Chondrocyte (in vitro differentiated cells): ENCODE measurements around the gene TBC1D4. TPM values are rescaled to one million over a fixed set of nuclear protein-coding genes. Genes with fewer than 3 reads are reported as not detected.

Experiments used
- DNase-seq: peaks from one replicate; pipeline ENCODE4 v3.0.0; 2021; ENCODE audit warnings: mixed read lengths, low spot score
- H3K27ac Mint-ChIP-seq: one replicate; pipeline ENCODE4 v1.8.0; 2021; ENCODE audit warnings: mild to moderate bottlenecking, moderate library complexity, mixed read lengths; ENCODE audit not compliant: unreplicated experiment
- H3K27me3 Mint-ChIP-seq: 2 replicates; pipeline ENCODE4 v1.8.0; 2021; ENCODE audit warnings: low read depth, mixed read lengths
- H3K36me3 Mint-ChIP-seq: 2 replicates; pipeline ENCODE4 v1.8.0; 2021; ENCODE audit warnings: low read depth, mixed read lengths
- H3K4me1 Mint-ChIP-seq: 2 replicates; pipeline ENCODE4 v1.8.0; 2021; ENCODE audit warnings: low read depth, mild to moderate bottlenecking, mixed read lengths
- H3K4me3 Mint-ChIP-seq: one replicate; pipeline ENCODE4 v1.8.0; 2021; ENCODE audit warnings: mild to moderate bottlenecking, moderate library complexity, mixed read lengths; ENCODE audit not compliant: unreplicated experiment
- H3K9me3 Mint-ChIP-seq: 2 replicates; pipeline ENCODE4 v1.8.0; 2021; ENCODE audit warnings: low read depth, mixed read lengths
- total RNA-seq: library from RNA; stranded (reverse); gene quantifications from 3 replicates; pipeline ENCODE4 v1.2.1, GENCODE V29; 2021
- TF ChIP-seq, protein P1 (sequence below): fragments of 200-600 bp; sonication (generic); IDR thresholded peaks from 2 replicates; pipeline ENCODE4 v1.5.0; 2021; ENCODE audit warnings: antibody characterized with exemption, mild to moderate bottlenecking, moderate library complexity

The TBC1D4 gene
- total RNA-seq, 1 donor from 2014 or later: 5.7 TPM

- Mint-ChIP-seq H3K4me1 (peaks cover 9% of the 10 kb centered on the region), H3K4me3 (no peak overlapping the region), H3K9me3 (no peaks in the 10 kb centered on the region), H3K36me3 (no peaks in the 10 kb centered on the region), H3K27ac (no peak overlapping the region), H3K27me3 (no peaks in the 10 kb centered on the region)
- no peak for DNase-seq
- TF ChIP-seq, protein P1, sequence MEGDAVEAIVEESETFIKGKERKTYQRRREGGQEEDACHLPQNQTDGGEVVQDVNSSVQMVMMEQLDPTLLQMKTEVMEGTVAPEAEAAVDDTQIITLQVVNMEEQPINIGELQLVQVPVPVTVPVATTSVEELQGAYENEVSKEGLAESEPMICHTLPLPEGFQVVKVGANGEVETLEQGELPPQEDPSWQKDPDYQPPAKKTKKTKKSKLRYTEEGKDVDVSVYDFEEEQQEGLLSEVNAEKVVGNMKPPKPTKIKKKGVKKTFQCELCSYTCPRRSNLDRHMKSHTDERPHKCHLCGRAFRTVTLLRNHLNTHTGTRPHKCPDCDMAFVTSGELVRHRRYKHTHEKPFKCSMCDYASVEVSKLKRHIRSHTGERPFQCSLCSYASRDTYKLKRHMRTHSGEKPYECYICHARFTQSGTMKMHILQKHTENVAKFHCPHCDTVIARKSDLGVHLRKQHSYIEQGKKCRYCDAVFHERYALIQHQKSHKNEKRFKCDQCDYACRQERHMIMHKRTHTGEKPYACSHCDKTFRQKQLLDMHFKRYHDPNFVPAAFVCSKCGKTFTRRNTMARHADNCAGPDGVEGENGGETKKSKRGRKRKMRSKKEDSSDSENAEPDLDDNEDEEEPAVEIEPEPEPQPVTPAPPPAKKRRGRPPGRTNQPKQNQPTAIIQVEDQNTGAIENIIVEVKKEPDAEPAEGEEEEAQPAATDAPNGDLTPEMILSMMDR: no peak
Observed at GRCh38 chr13:75422028-75422427, 59.9 kb downstream of the TBC1D4 start.

DNA sequence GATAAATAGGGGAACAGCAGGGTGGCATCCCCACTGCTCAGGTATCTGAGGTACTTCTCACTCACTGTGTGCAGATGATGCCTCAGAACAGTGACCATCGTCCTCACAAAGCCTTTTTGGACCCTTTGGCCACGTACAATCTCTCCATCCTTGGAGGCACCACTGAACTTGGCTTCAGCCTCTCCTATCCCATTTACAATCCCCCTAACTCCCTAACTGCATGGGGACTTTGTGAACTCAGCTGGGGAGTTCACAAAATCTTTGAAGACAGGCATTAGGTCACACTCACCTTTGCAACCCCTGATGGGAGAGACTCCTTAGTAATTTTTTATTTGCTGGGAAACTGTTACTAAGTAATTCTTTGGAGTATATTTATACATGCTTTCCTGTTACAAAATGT is 60.8 kb downstream of the TBC1D4 start:
- H3K36me3 Mint-ChIP-seq: no peaks in the 10 kb centered on the region
- no peak for DNase-seq
- no peaks in the 10 kb centered on the region for H3K9me3 Mint-ChIP-seq
- H3K4me3 Mint-ChIP-seq: no peak overlapping the region
- no peak overlapping the region for H3K27ac Mint-ChIP-seq
- peaks cover 18% of the 10 kb centered on the region for H3K4me1 Mint-ChIP-seq
- H3K27me3 Mint-ChIP-seq: no peaks in the 10 kb centered on the region
- TF ChIP-seq, protein P1: no peak

GRCh38 chr13:75419656-75420055 is 62.3 kb downstream of the TBC1D4 start:
- H3K9me3 Mint-ChIP-seq: no peaks in the 10 kb centered on the region
- H3K4me1 Mint-ChIP-seq: peaks cover 29% of the 10 kb centered on the region
- H3K27me3 Mint-ChIP-seq: no peaks in the 10 kb centered on the region
- H3K36me3 Mint-ChIP-seq: no peaks in the 10 kb centered on the region
- no peak overlapping the region for H3K4me3 Mint-ChIP-seq
- H3K27ac Mint-ChIP-seq: no peak overlapping the region
- TF ChIP-seq, protein P1: no peak
- no peak for DNase-seq

GRCh38 chr13:75418997-75419396 is 63.0 kb downstream of the TBC1D4 start:
- Mint-ChIP-seq H3K9me3 (no peaks in the 10 kb centered on the region), H3K36me3 (no peaks in the 10 kb centered on the region), H3K4me1 (peaks cover 35% of the 10 kb centered on the region), H3K27ac (no peak overlapping the region), H3K27me3 (no peaks in the 10 kb centered on the region), H3K4me3 (no peak overlapping the region)
- TF ChIP-seq, protein P1: no peak
- no peak for DNase-seq

- Mint-ChIP-seq H3K36me3 (no peaks in the 10 kb centered on the region), H3K4me3 (no peak overlapping the region), H3K27ac (no peak overlapping the region), H3K27me3 (no peaks in the 10 kb centered on the region), H3K9me3 (no peaks in the 10 kb centered on the region), H3K4me1 (peaks cover 35% of the 10 kb centered on the region)
- TF ChIP-seq, protein P1: no peak
- no peak for DNase-seq
Observed at GRCh38 chr13:75418186-75418843, 63.7 kb downstream of the TBC1D4 start.
